Measurements from ENCODE around the gene SHC2. TPM values are rescaled to one million over a fixed set of nuclear protein-coding genes. Genes with fewer than 3 reads are reported as not detected.
A peak's percentile ranks its signal among the peaks of the same experiment; 100 is the strongest.

The SHC2 gene
- total and polyA plus RNA-seq, 2 of the 13 experiments (the other 11 are each of a cell fraction or from before 2014, with no cell fraction given) = 9.0 to 18.3 TPM

DNA sequence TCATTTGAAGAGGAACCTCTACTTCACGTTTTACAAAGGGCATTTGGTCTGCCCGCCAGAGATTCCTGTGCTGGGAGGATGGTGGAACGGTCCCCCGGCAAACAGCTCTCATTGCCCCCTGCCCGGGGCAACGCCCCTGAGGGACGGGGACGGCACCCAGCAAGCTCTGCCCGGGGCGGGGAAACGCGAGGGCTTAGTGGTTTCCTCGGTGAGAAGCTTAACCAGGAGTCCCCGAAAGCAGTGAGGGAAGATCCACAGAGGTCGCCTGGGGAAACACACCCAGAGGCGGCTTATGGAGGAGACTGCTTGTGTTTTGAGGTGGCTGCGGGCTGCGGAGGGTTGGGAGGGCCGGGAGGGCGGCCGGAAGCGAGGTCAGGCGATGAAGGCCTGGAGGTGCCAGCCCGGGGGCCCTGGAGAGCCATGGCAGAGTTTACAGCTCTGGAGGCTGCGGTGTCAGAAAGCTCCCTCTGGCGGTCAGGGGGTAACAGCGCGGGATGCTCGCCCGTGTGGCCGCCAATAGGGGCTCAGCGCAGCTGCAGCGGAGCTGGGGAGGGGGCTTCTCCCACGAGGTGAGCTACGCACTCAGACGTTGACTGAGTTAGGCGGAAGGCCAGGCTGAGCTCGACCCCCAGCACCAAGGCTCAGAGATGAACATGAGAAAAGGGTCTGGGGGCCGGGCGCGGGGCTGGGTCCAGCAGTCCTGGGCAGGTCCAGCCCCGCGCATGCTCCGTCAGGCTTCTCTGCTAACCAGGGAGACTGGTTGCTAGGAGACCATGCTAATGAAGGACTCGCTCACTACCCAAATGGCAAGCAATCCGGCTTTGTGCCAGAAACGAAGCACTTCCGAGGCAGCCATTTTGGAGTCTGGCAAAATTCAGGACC, 45.8 kb upstream of the SHC2 start (continued):
- TF ChIP-seq GPN1 (CRISPR knock-in tag; IDR thresholded peaks at IDR 0.05; ENCODE audit: borderline replicate concordance) (no peak), CENPX (CRISPR knock-in tag; IDR thresholded peaks at IDR 0.05) (no peak), ZNF652 (CRISPR knock-in tag; IDR thresholded peaks at IDR 0.05; ENCODE audit: borderline replicate concordance, low read depth) (no peak), SP4 (CRISPR knock-in tag; IDR thresholded peaks at IDR 0.05) (no peak), ZNF180 (CRISPR knock-in tag; IDR thresholded peaks at IDR 0.05; ENCODE audit: borderline replicate concordance, low read depth) (no peak), SPEN (CRISPR knock-in tag; IDR thresholded peaks at IDR 0.05; ENCODE audit: low read depth) (peak; percentile 60), POGK (CRISPR knock-in tag; conservative IDR thresholded peaks at IDR 0.05) (peak; percentile 31; the same call in 1 of the 2 replicates), WIZ (CRISPR knock-in tag; IDR thresholded peaks at IDR 0.05) (no peak), PCBP2 (optimal IDR thresholded peaks at IDR 0.05; ENCODE audit: low read depth, low read length, poor library complexity, severe bottlenecking) (no peak), ZNF720 (CRISPR knock-in tag; IDR thresholded peaks at IDR 0.05) (no peak), MXD3 (CRISPR knock-in tag; IDR thresholded peaks at IDR 0.05) (peak; percentile 37; the same call in 1 of the 2 replicates), ZNF292 (CRISPR knock-in tag; IDR thresholded peaks at IDR 0.05; ENCODE audit: borderline replicate concordance, low read depth) (no peak), ZNF44 (CRISPR knock-in tag; IDR thresholded peaks at IDR 0.05) (0 out of 2 replicates have a peak, but pooled peaks have one; percentile 43), SNAI1 (CRISPR knock-in tag; IDR thresholded peaks at IDR 0.05; ENCODE audit: borderline replicate concordance) (no peak), ARNTL (CRISPR knock-in tag; IDR thresholded peaks at IDR 0.05) (no peak), ZNF615 (CRISPR knock-in tag; IDR thresholded peaks at IDR 0.05; ENCODE audit: borderline replicate concordance) (no peak), ZNF598 (CRISPR knock-in tag; IDR thresholded peaks at IDR 0.05; ENCODE audit: borderline replicate concordance) (0 out of 2 replicates have a peak, but pooled peaks have one; percentile 16), HDAC2 (CRISPR knock-in tag; IDR thresholded peaks at IDR 0.05) (peak; percentile 47), MEIS2 (CRISPR knock-in tag; IDR thresholded peaks at IDR 0.05) (no peak), ELF4 (CRISPR knock-in tag; IDR thresholded peaks at IDR 0.05; ENCODE audit: borderline replicate concordance) (no peak), AGO1 (IDR thresholded peaks at IDR 0.05; ENCODE audit: low read depth, low read length, poor library complexity, severe bottlenecking) (no peak), XRCC5 (optimal IDR thresholded peaks at IDR 0.05; ENCODE audit: low read length) (peak; percentile 93)
- TF ChIP-seq, protein P1, sequence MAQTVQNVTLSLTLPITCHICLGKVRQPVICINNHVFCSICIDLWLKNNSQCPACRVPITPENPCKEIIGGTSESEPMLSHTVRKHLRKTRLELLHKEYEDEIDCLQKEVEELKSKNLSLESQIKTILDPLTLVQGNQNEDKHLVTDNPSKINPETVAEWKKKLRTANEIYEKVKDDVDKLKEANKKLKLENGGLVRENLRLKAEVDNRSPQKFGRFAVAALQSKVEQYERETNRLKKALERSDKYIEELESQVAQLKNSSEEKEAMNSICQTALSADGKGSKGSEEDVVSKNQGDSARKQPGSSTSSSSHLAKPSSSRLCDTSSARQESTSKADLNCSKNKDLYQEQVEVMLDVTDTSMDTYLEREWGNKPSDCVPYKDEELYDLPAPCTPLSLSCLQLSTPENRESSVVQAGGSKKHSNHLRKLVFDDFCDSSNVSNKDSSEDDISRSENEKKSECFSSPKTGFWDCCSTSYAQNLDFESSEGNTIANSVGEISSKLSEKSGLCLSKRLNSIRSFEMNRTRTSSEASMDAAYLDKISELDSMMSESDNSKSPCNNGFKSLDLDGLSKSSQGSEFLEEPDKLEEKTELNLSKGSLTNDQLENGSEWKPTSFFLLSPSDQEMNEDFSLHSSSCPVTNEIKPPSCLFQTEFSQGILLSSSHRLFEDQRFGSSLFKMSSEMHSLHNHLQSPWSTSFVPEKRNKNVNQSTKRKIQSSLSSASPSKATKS (CRISPR knock-in tag; IDR thresholded peaks at IDR 0.05) = no peak
- TF ChIP-seq, protein P2, sequence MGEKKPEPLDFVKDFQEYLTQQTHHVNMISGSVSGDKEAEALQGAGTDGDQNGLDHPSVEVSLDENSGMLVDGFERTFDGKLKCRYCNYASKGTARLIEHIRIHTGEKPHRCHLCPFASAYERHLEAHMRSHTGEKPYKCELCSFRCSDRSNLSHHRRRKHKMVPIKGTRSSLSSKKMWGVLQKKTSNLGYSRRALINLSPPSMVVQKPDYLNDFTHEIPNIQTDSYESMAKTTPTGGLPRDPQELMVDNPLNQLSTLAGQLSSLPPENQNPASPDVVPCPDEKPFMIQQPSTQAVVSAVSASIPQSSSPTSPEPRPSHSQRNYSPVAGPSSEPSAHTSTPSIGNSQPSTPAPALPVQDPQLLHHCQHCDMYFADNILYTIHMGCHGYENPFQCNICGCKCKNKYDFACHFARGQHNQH (CRISPR knock-in tag; IDR thresholded peaks at IDR 0.05) = no peak
